GM12878 (cell line): Measurements from ENCODE around the gene FNDC3B. TPM values are rescaled to one million over a fixed set of nuclear protein-coding genes. Genes with fewer than 3 reads are reported as not detected.

Experiments used
- ATAC-seq: fragments of 200-7000 bp; cut with Tn5 transposase; 3 replicates; pipeline ENCODE4 v1.9.1; 2020; ENCODE audit warnings: mild to moderate bottlenecking, moderate library complexity
- BruUV-seq: library from RNA; stranded (reverse); fragments of 400-500 nt; replicated peaks from 2 replicates; lab custom pipeline; 2021; lab: Mats Ljungman, UMichigan
- CTCF ChIA-PET: fragments of 300-600 bp; sonication (Branson Sonifier 250); formaldehyde crosslinking; extraction: SDS; loops from one replicate; lab custom pipeline; 2021; ENCODE audit warnings: inconsistent platforms; lab: Yijun Ruan, JAX
- POLR2A ChIA-PET: fragments of 350-600 bp; formaldehyde crosslinking; extraction: SDS; loops from one replicate; lab custom pipeline; 2021; ENCODE audit warnings: inconsistent platforms; lab: Charles Lee
- RAD21 ChIA-PET: fragments of 300-600 bp; sonication (Branson Sonifier 250); formaldehyde crosslinking; loops from one replicate; lab custom pipeline; 2023; ENCODE audit warnings: antibody characterized with exemption; ENCODE audit not compliant: unreplicated experiment; lab: Charles Lee
- SMC1A ChIA-PET: fragments of 300-600 bp; sonication (Branson Sonifier 250); formaldehyde crosslinking; loops from one replicate; lab custom pipeline; 2023; ENCODE audit not compliant: unreplicated experiment, uncharacterized antibody; lab: Charles Lee
- DNase-seq: peaks from one replicate; pipeline ENCODE4 v3.0.0-alpha.2; 2011; ENCODE audit warnings: low read depth, low spot score
- FAIRE-seq: peaks from 3 replicates; lab custom pipeline; 2011; peaks lifted over from hg19 to GRCh38; lab: Jason Lieb, UNC
- H2AFZ ChIP-seq: 2 replicates; pipeline ENCODE4 v1.6.0; 2011; ENCODE audit warnings: low read depth, low read length, control low read depth; ENCODE audit not compliant: control insufficient read depth
- H3K27ac ChIP-seq: 2 replicates; pipeline ENCODE4 v1.5.1; 2011; ENCODE audit warnings: control low read depth; ENCODE audit not compliant: control insufficient read depth, insufficient read depth
- H3K27me3 ChIP-seq, 2 experiments: replicated peaks in 1 of 2; 2 replicates each; pipeline versions ENCODE4 v1.6.0 to v1.6.1; 2011; ENCODE audit warnings: low read length in 1 of 2; ENCODE audit not compliant: control insufficient read depth in 2 of 2, insufficient read depth in 2 of 2
- H3K36me3 ChIP-seq, 2 experiments: 2 replicates each; pipeline ENCODE4 v1.5.1; 2011; ENCODE audit warnings: low read length in 1 of 2; ENCODE audit not compliant: control insufficient read depth in 2 of 2, insufficient read depth in 2 of 2
- H3K4me1 ChIP-seq: 2 replicates; pipeline ENCODE4 v1.6.1; 2011; ENCODE audit warnings: mild to moderate bottlenecking, low read length, moderate library complexity, mixed read lengths; ENCODE audit not compliant: control insufficient read depth, insufficient read depth
- H3K4me2 ChIP-seq: 2 replicates; pipeline ENCODE4 v1.6.0; 2011; ENCODE audit warnings: control low read depth; ENCODE audit not compliant: control insufficient read depth, insufficient read depth
- H3K4me3 ChIP-seq: fragments of 200-600 bp; sonication (generic); 2 replicates; pipeline ENCODE4 v1.5.1; 2016
- H3K79me2 ChIP-seq: 2 replicates; pipeline ENCODE4 v1.6.0; 2011; ENCODE audit warnings: low read length; ENCODE audit not compliant: control insufficient read depth, insufficient read depth
- H3K9ac ChIP-seq: 2 replicates; pipeline ENCODE4 v1.8.0; 2011; ENCODE audit warnings: low read length, control low read depth, mixed read lengths; ENCODE audit not compliant: control insufficient read depth, insufficient read depth
- H3K9me3 ChIP-seq: replicated peaks from 3 replicates; pipeline ENCODE4 v1.5.1; 2011; ENCODE audit warnings: mild to moderate bottlenecking, low read length; ENCODE audit not compliant: control insufficient read depth, insufficient read depth
- H4K20me1 ChIP-seq: 2 replicates; pipeline ENCODE4 v1.6.0; 2011; ENCODE audit not compliant: control insufficient read depth, insufficient read depth
- BHLHE40 ChIP-seq, 2 experiments: fragments of 450-650 bp in 1 of 2; IDR thresholded peaks; 2 replicates each; pipeline ENCODE4 v1.6.1; 2011 to 2017; ENCODE audit warnings: low read depth in 2 of 2, borderline replicate concordance in 1 of 2, improper control_type of control experiment in 1 of 2, low read length in 1 of 2, mild to moderate bottlenecking in 1 of 2
- E4F1 ChIP-seq: fragments of 450-650 bp; IDR thresholded peaks from 2 replicates; pipeline ENCODE4 v1.6.1; 2018; ENCODE audit warnings: borderline replicate concordance, mild to moderate bottlenecking; ENCODE audit not compliant: partially characterized antibody
- JUND ChIP-seq: IDR thresholded peaks from 2 replicates; pipeline ENCODE4 v1.6.1; 2012; ENCODE audit warnings: low read depth, mild to moderate bottlenecking, low read length, improper control_type of control experiment, moderate library complexity
- MLLT1 ChIP-seq: fragments of 450-650 bp; IDR thresholded peaks from 2 replicates; pipeline ENCODE4 v1.6.1; 2016; ENCODE audit warnings: mild to moderate bottlenecking
- MYB ChIP-seq: fragments of 150-350 bp; IDR thresholded peaks from 2 replicates; pipeline ENCODE4 v1.6.1; 2014; ENCODE audit warnings: mild to moderate bottlenecking, low read depth, low read length, borderline replicate concordance
- POLR2AphosphoS5 ChIP-seq: IDR thresholded peaks from 2 replicates; pipeline ENCODE4 v1.6.1; 2011; ENCODE audit warnings: mild to moderate bottlenecking, low read length, inconsistent platforms
- STAT3 ChIP-seq: IDR thresholded peaks from 2 replicates; pipeline ENCODE4 v1.6.1; 2011; ENCODE audit warnings: low read depth, low read length, improper control_type of control experiment
- ZBTB40 ChIP-seq: fragments of 450-650 bp; IDR thresholded peaks from 2 replicates; pipeline ENCODE4 v1.6.1; 2016; ENCODE audit warnings: mild to moderate bottlenecking, moderate library complexity, borderline replicate concordance
- ZNF274 ChIP-seq: IDR thresholded peaks from one replicate; pipeline ENCODE4 v1.8.0; 2011; ENCODE audit not compliant: insufficient read length, insufficient read depth
- WGBS: methylation state at CpG from one replicate; pipeline ENCODE4 v1.1.6; 2016; ENCODE audit warnings: low lambda C conversion rate; ENCODE audit not compliant: insufficient replicate concordance, insufficient coverage; ENCODE audit errors: missing lambda C conversion rate; 5-methylcytosine and 5-hydroxymethylcytosine counted together
- in situ Hi-C: fragments of 300-500 bp; cut with MboI; formaldehyde crosslinking; loops from 9 replicates; pipeline ENCODE4 v1.14.3; 2018; ENCODE audit warnings: mixed read lengths
- intact Hi-C: fragments of 100-400 bp; cut with micrococcal nuclease; formaldehyde crosslinking; loops from one replicate; pipeline ENCODE4 v1.14.2; 2022; ENCODE audit not compliant: unreplicated experiment
- polyA plus RNA-seq, 11 experiments: library from polyadenylated mRNA; depleted of rRNA in 4 of 11; unstranded in 6 of 11; stranded (reverse) in 5 of 11; fragments of >200 nt; fragmentation: Nextera tagmentation in 4 of 11; fragmentation: Illumina TruSeq in 1 of 11; extraction: Ambion mirVana in 4 of 11; extraction: Trizol in 1 of 11; gene quantifications; 1 replicate in 1 of 11; 2 replicates in 10 of 11; pipeline versions ENCODE4 v1.2.1 to v1.2.3, GENCODE V29; 2011 to 2016; ENCODE audit warnings: inconsistent platforms in 2 of 11, missing spikeins in 2 of 11, low read depth in 1 of 11
- total RNA-seq, 4 experiments: library from RNA; depleted of rRNA in 3 of 4; stranded (reverse); fragments of >200 nt in 3 of 4; fragmentation: Illumina TruSeq in 1 of 4; extraction: Trizol in 1 of 4; gene quantifications; 2 replicates each; pipeline versions ENCODE4 v1.2.1 to v1.2.3, GENCODE V29; 2013 to 2021
- TF ChIP-seq, protein P1 (sequence below): fragments of 450-650 bp; IDR thresholded peaks from 2 replicates; pipeline ENCODE4 v1.6.1; 2017; ENCODE audit warnings: mild to moderate bottlenecking, moderate library complexity

Gene FNDC3B
- total and polyA plus RNA-seq, 10 of the 15 experiments (the other 5 are each of a cell fraction or from before 2014, with no cell fraction given), result 7.9 to 35.0 (median 18.5) TPM

- Histone ChIP-seq H3K27me3 (no peaks in the 10 kb centered on the region), H4K20me1 (no peaks in the 10 kb centered on the region; the same call in 1 of the 2 replicates), H3K79me2 (no peaks in the 10 kb centered on the region), H3K27ac (no peak overlapping the region), H3K4me3 (no peak overlapping the region), H2AFZ (no peak overlapping the region), H3K9ac (no peak overlapping the region), H3K4me1 (no peaks in the 10 kb centered on the region), H3K4me2 (no peak overlapping the region), H3K9me3 (no peaks in the 10 kb centered on the region; the same call in 2 of the 3 replicates), H3K36me3 (peaks cover 8 to 16% of the 10 kb centered on the region in 2 experiments; a peak in 3 of 4 replicates)
- BruUV-seq, result no TSS peak
- 89% methylated on average over 2 of the region's 2 CpGs for WGBS
- SMC1A ChIA-PET, result interaction anchor here (1.4 kb wide), 1 partner anchor 18 kb away, joined by 3 read pairs; no protein-coding TSS in a partner anchor
- DNase-seq (no peak), FAIRE-seq (no peak), ATAC-seq (no peak)
- CTCF ChIA-PET, result interaction anchor here (1.2 kb wide), 1 partner anchor 82 kb away, joined by 4 read pairs; no protein-coding TSS in a partner anchor
- in situ Hi-C loops (no loop called here), intact Hi-C loops (no loop called here)
- POLR2A ChIA-PET, result no interaction called here
- RAD21 ChIA-PET, result no interaction called here
- TF ChIP-seq STAT3, result no peak
- TF ChIP-seq E4F1, result no peak
- TF ChIP-seq BHLHE40 (IDR thresholded peaks at IDR 0.05; ENCODE audit: borderline replicate concordance in 1 of 2, low read depth in 2 of 2, low read length in 1 of 2), result no peak
- TF ChIP-seq MYB, result no peak
- TF ChIP-seq ZBTB40, result no peak
- no peak for TF ChIP-seq MLLT1
- TF ChIP-seq POLR2AphosphoS5, result no peak
- TF ChIP-seq JUND, result no peak
- TF ChIP-seq ZNF274, result no peak
- TF ChIP-seq, protein P1, sequence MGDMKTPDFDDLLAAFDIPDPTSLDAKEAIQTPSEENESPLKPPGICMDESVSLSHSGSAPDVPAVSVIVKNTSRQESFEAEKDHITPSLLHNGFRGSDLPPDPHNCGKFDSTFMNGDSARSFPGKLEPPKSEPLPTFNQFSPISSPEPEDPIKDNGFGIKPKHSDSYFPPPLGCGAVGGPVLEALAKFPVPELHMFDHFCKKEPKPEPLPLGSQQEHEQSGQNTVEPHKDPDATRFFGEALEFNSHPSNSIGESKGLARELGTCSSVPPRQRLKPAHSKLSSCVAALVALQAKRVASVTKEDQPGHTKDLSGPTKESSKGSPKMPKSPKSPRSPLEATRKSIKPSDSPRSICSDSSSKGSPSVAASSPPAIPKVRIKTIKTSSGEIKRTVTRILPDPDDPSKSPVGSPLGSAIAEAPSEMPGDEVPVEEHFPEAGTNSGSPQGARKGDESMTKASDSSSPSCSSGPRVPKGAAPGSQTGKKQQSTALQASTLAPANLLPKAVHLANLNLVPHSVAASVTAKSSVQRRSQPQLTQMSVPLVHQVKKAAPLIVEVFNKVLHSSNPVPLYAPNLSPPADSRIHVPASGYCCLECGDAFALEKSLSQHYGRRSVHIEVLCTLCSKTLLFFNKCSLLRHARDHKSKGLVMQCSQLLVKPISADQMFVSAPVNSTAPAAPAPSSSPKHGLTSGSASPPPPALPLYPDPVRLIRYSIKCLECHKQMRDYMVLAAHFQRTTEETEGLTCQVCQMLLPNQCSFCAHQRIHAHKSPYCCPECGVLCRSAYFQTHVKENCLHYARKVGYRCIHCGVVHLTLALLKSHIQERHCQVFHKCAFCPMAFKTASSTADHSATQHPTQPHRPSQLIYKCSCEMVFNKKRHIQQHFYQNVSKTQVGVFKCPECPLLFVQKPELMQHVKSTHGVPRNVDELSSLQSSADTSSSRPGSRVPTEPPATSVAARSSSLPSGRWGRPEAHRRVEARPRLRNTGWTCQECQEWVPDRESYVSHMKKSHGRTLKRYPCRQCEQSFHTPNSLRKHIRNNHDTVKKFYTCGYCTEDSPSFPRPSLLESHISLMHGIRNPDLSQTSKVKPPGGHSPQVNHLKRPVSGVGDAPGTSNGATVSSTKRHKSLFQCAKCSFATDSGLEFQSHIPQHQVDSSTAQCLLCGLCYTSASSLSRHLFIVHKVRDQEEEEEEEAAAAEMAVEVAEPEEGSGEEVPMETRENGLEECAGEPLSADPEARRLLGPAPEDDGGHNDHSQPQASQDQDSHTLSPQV, result no peak
These were observed 340.0 kb downstream of the FNDC3B start for GRCh38 chr3:172379372-172379771.
